ENCODE measurements around the gene COL9A3.

COL9A3 gene

GRCh38 chr20:62832951-62833391 is 16.1 kb downstream of the COL9A3 start:
- Histone ChIP-seq H3K9me3 (ENCODE audit: control insufficient read depth in 2 of 2, low read length in 2 of 2) (no peaks in the 10 kb centered on the region), H3K4me1 (ENCODE audit: control insufficient read depth, insufficient read depth, low read length) (peaks cover 8% of the 10 kb centered on the region), H3K36me3 (ENCODE audit: control insufficient read depth in 2 of 2, insufficient read depth in 2 of 2, low read length in 2 of 2) (no peaks in the 10 kb centered on the region), H3K9ac (ENCODE audit: low read length in 2 of 2) (no peak overlapping the region), H3K27ac (ENCODE audit: low read length) (no peak overlapping the region), H3K4me3 (ENCODE audit: low read length in 2 of 2) (no peak overlapping the region), H3K27me3 (ENCODE audit: control insufficient read depth in 1 of 2, insufficient read depth in 2 of 2, low read length in 2 of 2) (peaks cover 0 to 6% of the 10 kb centered on the region in 2 donors)

- peaks cover 0 to 9% of the 10 kb centered on the region in 2 donors for H3K27me3 ChIP-seq (ENCODE audit: control insufficient read depth in 1 of 2, insufficient read depth in 2 of 2, low read length in 2 of 2)
- H3K27ac ChIP-seq (ENCODE audit: low read length), result no peak overlapping the region
- no peak overlapping the region for H3K4me3 ChIP-seq (ENCODE audit: low read length in 2 of 2)
- no peak overlapping the region for H3K9ac ChIP-seq (ENCODE audit: low read length in 2 of 2)
- no peaks in the 10 kb centered on the region for H3K9me3 ChIP-seq (ENCODE audit: control insufficient read depth in 2 of 2, low read length in 2 of 2)
- H3K4me1 ChIP-seq (ENCODE audit: control insufficient read depth, insufficient read depth, low read length), result peaks cover 8% of the 10 kb centered on the region
- H3K36me3 ChIP-seq (ENCODE audit: control insufficient read depth in 2 of 2, insufficient read depth in 2 of 2, low read length in 2 of 2), result no peaks in the 10 kb centered on the region
Observed at GRCh38 chr20:62834967-62835730, 18.3 kb downstream of the COL9A3 start.

GRCh38 chr20:62835931-62836861 is 19.3 kb downstream of the COL9A3 start:
- Histone ChIP-seq H3K36me3 (ENCODE audit: control insufficient read depth in 2 of 2, insufficient read depth in 2 of 2, low read length in 2 of 2) (no peaks in the 10 kb centered on the region), H3K27ac (ENCODE audit: low read length) (no peak overlapping the region), H3K27me3 (ENCODE audit: control insufficient read depth in 1 of 2, insufficient read depth in 2 of 2, low read length in 2 of 2) (peaks cover 0 to 9% of the 10 kb centered on the region in 2 donors), H3K4me1 (ENCODE audit: control insufficient read depth, insufficient read depth, low read length) (peaks cover 8% of the 10 kb centered on the region), H3K9ac (ENCODE audit: low read length in 2 of 2) (no peak overlapping the region), H3K9me3 (ENCODE audit: control insufficient read depth in 2 of 2, low read length in 2 of 2) (no peaks in the 10 kb centered on the region), H3K4me3 (ENCODE audit: low read length in 2 of 2) (no peak overlapping the region)

GRCh38 chr20:62836967-62837490 is 20.2 kb downstream of the COL9A3 start:
- H3K27me3 ChIP-seq (ENCODE audit: control insufficient read depth in 1 of 2, insufficient read depth in 2 of 2, low read length in 2 of 2), result peaks cover 0 to 9% of the 10 kb centered on the region in 2 donors
- no peak overlapping the region for H3K4me3 ChIP-seq (ENCODE audit: low read length in 2 of 2)
- peaks cover 3% of the 10 kb centered on the region for H3K4me1 ChIP-seq (ENCODE audit: control insufficient read depth, insufficient read depth, low read length)
- no peaks in the 10 kb centered on the region for H3K9me3 ChIP-seq (ENCODE audit: control insufficient read depth in 2 of 2, low read length in 2 of 2)
- no peak overlapping the region for H3K9ac ChIP-seq (ENCODE audit: low read length in 2 of 2)
- H3K27ac ChIP-seq (ENCODE audit: low read length), result no peak overlapping the region
- no peaks in the 10 kb centered on the region for H3K36me3 ChIP-seq (ENCODE audit: control insufficient read depth in 2 of 2, insufficient read depth in 2 of 2, low read length in 2 of 2)

GRCh38 chr20:62837790-62838127 is 20.9 kb downstream of the COL9A3 start:
- no peak overlapping the region for H3K27ac ChIP-seq (ENCODE audit: low read length)
- no peak overlapping the region for H3K4me3 ChIP-seq (ENCODE audit: low read length in 2 of 2)
- H3K4me1 ChIP-seq (ENCODE audit: control insufficient read depth, insufficient read depth, low read length), result no peaks in the 10 kb centered on the region
- H3K9ac ChIP-seq (ENCODE audit: low read length in 2 of 2), result no peak overlapping the region
- H3K36me3 ChIP-seq (ENCODE audit: control insufficient read depth in 2 of 2, insufficient read depth in 2 of 2, low read length in 2 of 2), result no peaks in the 10 kb centered on the region
- H3K27me3 ChIP-seq (ENCODE audit: control insufficient read depth in 1 of 2, insufficient read depth in 2 of 2, low read length in 2 of 2), result peaks cover 0 to 9% of the 10 kb centered on the region in 2 donors
- no peaks in the 10 kb centered on the region for H3K9me3 ChIP-seq (ENCODE audit: control insufficient read depth in 2 of 2, low read length in 2 of 2)

GRCh38 chr20:62838128-62838891 is 21.5 kb downstream of the COL9A3 start:
- H3K9ac ChIP-seq (ENCODE audit: low read length in 2 of 2), result no peak overlapping the region
- H3K36me3 ChIP-seq (ENCODE audit: control insufficient read depth in 2 of 2, insufficient read depth in 2 of 2, low read length in 2 of 2), result no peaks in the 10 kb centered on the region
- no peak overlapping the region for H3K4me3 ChIP-seq (ENCODE audit: low read length in 2 of 2)
- H3K27me3 ChIP-seq (ENCODE audit: control insufficient read depth in 1 of 2, insufficient read depth in 2 of 2, low read length in 2 of 2), result peaks cover 0 to 9% of the 10 kb centered on the region in 2 donors
- no peaks in the 10 kb centered on the region for H3K4me1 ChIP-seq (ENCODE audit: control insufficient read depth, insufficient read depth, low read length)
- no peak overlapping the region for H3K27ac ChIP-seq (ENCODE audit: low read length)
- no peaks in the 10 kb centered on the region for H3K9me3 ChIP-seq (ENCODE audit: control insufficient read depth in 2 of 2, low read length in 2 of 2)

GRCh38 chr20:62839261-62839660 is 22.4 kb downstream of the COL9A3 start:
- no peak overlapping the region for H3K9ac ChIP-seq (ENCODE audit: low read length in 2 of 2)
- peaks cover 0 to 9% of the 10 kb centered on the region in 2 donors for H3K27me3 ChIP-seq (ENCODE audit: control insufficient read depth in 1 of 2, insufficient read depth in 2 of 2, low read length in 2 of 2)
- H3K9me3 ChIP-seq (ENCODE audit: control insufficient read depth in 2 of 2, low read length in 2 of 2), result no peaks in the 10 kb centered on the region
- H3K27ac ChIP-seq (ENCODE audit: low read length), result no peak overlapping the region
- no peak overlapping the region for H3K4me3 ChIP-seq (ENCODE audit: low read length in 2 of 2)
- no peaks in the 10 kb centered on the region for H3K36me3 ChIP-seq (ENCODE audit: control insufficient read depth in 2 of 2, insufficient read depth in 2 of 2, low read length in 2 of 2)
- H3K4me1 ChIP-seq (ENCODE audit: control insufficient read depth, insufficient read depth, low read length), result no peaks in the 10 kb centered on the region

GRCh38 chr20:62839816-62840215 is 23.0 kb downstream of the COL9A3 start:
- Histone ChIP-seq H3K4me1 (ENCODE audit: control insufficient read depth, insufficient read depth, low read length) (no peaks in the 10 kb centered on the region), H3K27ac (ENCODE audit: low read length) (no peak overlapping the region), H3K4me3 (ENCODE audit: low read length in 2 of 2) (no peak overlapping the region), H3K36me3 (ENCODE audit: control insufficient read depth in 2 of 2, insufficient read depth in 2 of 2, low read length in 2 of 2) (no peaks in the 10 kb centered on the region), H3K9me3 (ENCODE audit: control insufficient read depth in 2 of 2, low read length in 2 of 2) (no peaks in the 10 kb centered on the region), H3K27me3 (ENCODE audit: control insufficient read depth in 1 of 2, insufficient read depth in 2 of 2, low read length in 2 of 2) (peaks cover 0 to 8% of the 10 kb centered on the region in 2 donors), H3K9ac (ENCODE audit: low read length in 2 of 2) (no peak overlapping the region)

- no peaks in the 10 kb centered on the region for H3K36me3 ChIP-seq (ENCODE audit: control insufficient read depth in 2 of 2, insufficient read depth in 2 of 2, low read length in 2 of 2)
- no peak overlapping the region for H3K9ac ChIP-seq (ENCODE audit: low read length in 2 of 2)
- peaks cover 0 to 7% of the 10 kb centered on the region in 2 donors for H3K27me3 ChIP-seq (ENCODE audit: control insufficient read depth in 1 of 2, insufficient read depth in 2 of 2, low read length in 2 of 2)
- H3K27ac ChIP-seq (ENCODE audit: low read length), result no peak overlapping the region
- no peaks in the 10 kb centered on the region for H3K9me3 ChIP-seq (ENCODE audit: control insufficient read depth in 2 of 2, low read length in 2 of 2)
- no peak overlapping the region for H3K4me3 ChIP-seq (ENCODE audit: low read length in 2 of 2)
- no peaks in the 10 kb centered on the region for H3K4me1 ChIP-seq (ENCODE audit: control insufficient read depth, insufficient read depth, low read length)
Observed at GRCh38 chr20:62840244-62841197, 23.7 kb downstream of the COL9A3 start.
